ENCODE measurements around the gene CYP2R1. TPM values are rescaled to one million over a fixed set of nuclear protein-coding genes. Genes with fewer than 3 reads are reported as not detected.

CYP2R1 gene
- total and polyA plus RNA-seq, 2 of the 8 experiments (the other 6 are each of a cell fraction or from before 2014, with no cell fraction given), result 8.3 to 12.9 TPM

DNA sequence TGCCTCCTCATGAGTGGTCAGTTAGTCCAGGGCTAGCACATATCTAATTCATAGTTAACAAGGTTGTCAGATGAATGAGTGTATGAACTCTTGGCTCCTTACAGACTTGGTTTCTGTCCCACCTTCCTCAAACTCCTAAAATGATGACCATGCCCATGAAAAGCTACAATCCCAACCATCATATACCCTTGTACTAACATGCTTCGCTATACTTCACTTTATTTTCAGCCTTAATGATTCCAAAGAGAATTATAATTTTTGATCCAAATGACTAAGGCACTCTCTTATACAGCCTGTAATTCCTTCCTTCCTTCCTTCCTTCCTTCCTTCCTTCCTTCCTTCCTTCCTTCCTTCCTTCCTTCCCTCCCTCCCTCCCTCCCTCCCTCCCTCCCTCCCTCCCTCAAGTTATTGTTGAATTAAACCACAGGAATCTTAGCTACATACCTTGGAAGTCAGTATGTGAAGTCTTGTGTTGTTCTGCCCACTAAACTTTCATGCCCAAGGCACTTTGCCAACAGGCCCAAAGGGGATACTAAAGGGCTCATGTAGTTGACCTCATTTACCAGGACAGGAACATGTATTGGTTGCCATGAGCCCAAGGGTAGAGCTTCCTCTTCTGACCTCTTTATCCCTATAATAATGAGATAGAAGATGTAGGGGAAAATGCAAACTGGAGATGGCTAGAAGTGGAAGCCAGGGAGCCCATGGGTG is 42.8 kb upstream of the CYP2R1 start:
- FAIRE-seq, result no peak
- H3K36me3 ChIP-seq (ENCODE audit: control insufficient read depth in 2 of 4, insufficient read depth in 4 of 4, low read length in 3 of 4), result no peaks in the 10 kb centered on the region
- no peak overlapping the region for H2BK15ac ChIP-seq (ENCODE audit: low read length)
- H3K27me3 ChIP-seq (replicated peaks in 1 of 4; ENCODE audit: control insufficient read depth in 3 of 4, extremely low read depth in 1 of 4, insufficient read depth in 3 of 4, low read length in 3 of 4), result no peaks in the 10 kb centered on the region
- H4K8ac ChIP-seq (ENCODE audit: extremely low read depth, insufficient read depth, low read length), result no peak overlapping the region
- no peak overlapping the region for H2BK20ac ChIP-seq (ENCODE audit: low read length)
- no peak overlapping the region for H3K27ac ChIP-seq (ENCODE audit: low read depth, low read length)
- H3K4me1 ChIP-seq (replicated peaks in 1 of 4; ENCODE audit: control insufficient read depth in 3 of 4, insufficient read depth in 4 of 4, low read length in 3 of 4), result no peaks in the 10 kb centered on the region
- H3K9ac ChIP-seq (replicated peaks in 1 of 4; ENCODE audit: extremely low read depth in 1 of 4, low read depth in 3 of 4, low read length in 3 of 4), result no peak overlapping the region
- no peak overlapping the region for H4K91ac ChIP-seq (replicated peaks; ENCODE audit: insufficient read length, low read length)
- DNase-seq (ENCODE audit: low read depth in 1 of 2, low spot score in 2 of 2), result no peak
- H2AK5ac ChIP-seq (ENCODE audit: low read depth, low read length), result no peak overlapping the region
- H3K79me1 ChIP-seq (ENCODE audit: low read depth, low read length), result no peaks in the 10 kb centered on the region
- CTCF ChIA-PET (ENCODE audit: partially characterized antibody), result interaction anchor here (1.1 to 2.3 kb wide), 4 partner anchors 27 to 71 kb away, joined by 3 to 7 read pairs (median 5); no protein-coding TSS in a partner anchor
- no peaks in the 10 kb centered on the region for H3K23me2 ChIP-seq (ENCODE audit: low read depth, low read length)
- peaks cover 7 to 17% of the 10 kb centered on the region in 2 experiments for H3K9me3 ChIP-seq (ENCODE audit: insufficient read depth in 2 of 2, low read depth in 1 of 2, low read length in 1 of 2)
- H3K4me3 ChIP-seq (ENCODE audit: extremely low read depth in 1 of 4, insufficient read depth in 2 of 4, low read depth in 3 of 4, low read length in 4 of 4), result no peak overlapping the region
- no peak overlapping the region for H3K18ac ChIP-seq (ENCODE audit: extremely low read depth, low read length)
- no peak overlapping the region for H3K56ac ChIP-seq (replicated peaks; ENCODE audit: insufficient read length, low read depth, low read length)
- WGBS, 2 experiments (ENCODE audit: extremely low coverage in 1 of 2, insufficient coverage in 1 of 2, insufficient read length in 1 of 2, insufficient replicate concordance in 2 of 2, low coverage in 1 of 2, low lambda C conversion rate in 2 of 2, missing lambda C conversion rate in 1 of 2), result 85% methylated on average over 1 of the region's 1 CpG; no CpG with 5 or more reads in 1 of the 2 experiments
- no peak overlapping the region for H3K14ac ChIP-seq (ENCODE audit: insufficient read length)
- no peaks in the 10 kb centered on the region for H3K79me2 ChIP-seq (ENCODE audit: control insufficient read depth in 1 of 2, insufficient read depth in 2 of 2, low read length in 2 of 2)
- no peak overlapping the region for H3K4me2 ChIP-seq (ENCODE audit: insufficient read depth in 1 of 2, low read depth in 2 of 2, low read length in 2 of 2)
- H4K5ac ChIP-seq (ENCODE audit: insufficient read length, low read depth, low read length), result no peak overlapping the region
- POLR2A ChIA-PET (ENCODE audit: partially characterized antibody), result no interaction called here
- H4K20me1 ChIP-seq (replicated peaks in 1 of 2; ENCODE audit: control insufficient read depth in 1 of 2, insufficient read depth in 2 of 2, low read length in 2 of 2), result no peaks in the 10 kb centered on the region
- H3K4ac ChIP-seq (replicated peaks; ENCODE audit: insufficient read length, low read depth, low read length), result no peak overlapping the region
- H3K23ac ChIP-seq (ENCODE audit: insufficient read length), result no peak overlapping the region
- no peak overlapping the region for H2BK12ac ChIP-seq (ENCODE audit: low read depth, low read length)
- no peak overlapping the region for H2BK120ac ChIP-seq (replicated peaks; ENCODE audit: low read depth, low read length)
- H2BK5ac ChIP-seq (ENCODE audit: low read depth, low read length), result no peak overlapping the region
- no peak overlapping the region for H2AFZ ChIP-seq (ENCODE audit: low read length)
- TF ChIP-seq POLR2AphosphoS5 (IDR thresholded peaks at IDR 0.05; ENCODE audit: low read depth, low read length) (no peak), SRF (IDR thresholded peaks at IDR 0.05; ENCODE audit: low read depth, low read length) (no peak), CBX5 (IDR thresholded peaks at IDR 0.05; ENCODE audit: low read depth, low read length) (no peak), SP4 (IDR thresholded peaks at IDR 0.05; ENCODE audit: low read length) (no peak), SUZ12 (IDR thresholded peaks at IDR 0.05; ENCODE audit: low read length) (no peak), RBBP5 (IDR thresholded peaks at IDR 0.05; ENCODE audit: borderline replicate concordance, low read depth, low read length) (no peak)
- TF ChIP-seq, protein P1, sequence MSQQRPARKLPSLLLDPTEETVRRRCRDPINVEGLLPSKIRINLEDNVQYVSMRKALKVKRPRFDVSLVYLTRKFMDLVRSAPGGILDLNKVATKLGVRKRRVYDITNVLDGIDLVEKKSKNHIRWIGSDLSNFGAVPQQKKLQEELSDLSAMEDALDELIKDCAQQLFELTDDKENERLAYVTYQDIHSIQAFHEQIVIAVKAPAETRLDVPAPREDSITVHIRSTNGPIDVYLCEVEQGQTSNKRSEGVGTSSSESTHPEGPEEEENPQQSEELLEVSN (IDR thresholded peaks at IDR 0.05), result no peak
